GM12872 (cell line): Measurements from ENCODE around the gene TMOD1.

Experiments used
- TF ChIP-seq, protein P1 (sequence below): IDR thresholded peaks from 3 replicates; pipeline ENCODE4 v1.5.1; 2011; ENCODE audit warnings: low read depth, mild to moderate bottlenecking, low read length, moderate library complexity; ENCODE audit not compliant: insufficient read depth

The TMOD1 gene

DNA sequence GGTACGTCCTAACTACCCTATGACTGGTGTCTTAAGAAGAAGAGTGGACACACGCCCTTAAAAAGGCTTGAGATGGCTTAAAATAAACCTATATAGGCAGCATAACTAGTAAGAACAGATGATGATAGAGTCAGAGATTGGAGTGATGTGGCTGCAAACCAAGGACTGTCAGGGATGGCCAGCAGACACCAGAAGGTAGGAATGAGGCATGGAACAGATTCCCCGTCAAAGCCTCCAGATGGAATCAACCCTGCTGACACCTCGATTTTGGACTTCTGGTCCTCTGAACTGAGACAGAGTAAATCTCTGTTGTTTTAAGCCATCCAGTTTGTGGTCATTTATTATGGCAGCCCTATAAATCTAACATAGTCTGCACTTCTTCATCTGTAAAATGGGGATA is 7.4 kb downstream of the TMOD1 start:
- TF ChIP-seq, protein P1, sequence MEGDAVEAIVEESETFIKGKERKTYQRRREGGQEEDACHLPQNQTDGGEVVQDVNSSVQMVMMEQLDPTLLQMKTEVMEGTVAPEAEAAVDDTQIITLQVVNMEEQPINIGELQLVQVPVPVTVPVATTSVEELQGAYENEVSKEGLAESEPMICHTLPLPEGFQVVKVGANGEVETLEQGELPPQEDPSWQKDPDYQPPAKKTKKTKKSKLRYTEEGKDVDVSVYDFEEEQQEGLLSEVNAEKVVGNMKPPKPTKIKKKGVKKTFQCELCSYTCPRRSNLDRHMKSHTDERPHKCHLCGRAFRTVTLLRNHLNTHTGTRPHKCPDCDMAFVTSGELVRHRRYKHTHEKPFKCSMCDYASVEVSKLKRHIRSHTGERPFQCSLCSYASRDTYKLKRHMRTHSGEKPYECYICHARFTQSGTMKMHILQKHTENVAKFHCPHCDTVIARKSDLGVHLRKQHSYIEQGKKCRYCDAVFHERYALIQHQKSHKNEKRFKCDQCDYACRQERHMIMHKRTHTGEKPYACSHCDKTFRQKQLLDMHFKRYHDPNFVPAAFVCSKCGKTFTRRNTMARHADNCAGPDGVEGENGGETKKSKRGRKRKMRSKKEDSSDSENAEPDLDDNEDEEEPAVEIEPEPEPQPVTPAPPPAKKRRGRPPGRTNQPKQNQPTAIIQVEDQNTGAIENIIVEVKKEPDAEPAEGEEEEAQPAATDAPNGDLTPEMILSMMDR: no peak

DNA sequence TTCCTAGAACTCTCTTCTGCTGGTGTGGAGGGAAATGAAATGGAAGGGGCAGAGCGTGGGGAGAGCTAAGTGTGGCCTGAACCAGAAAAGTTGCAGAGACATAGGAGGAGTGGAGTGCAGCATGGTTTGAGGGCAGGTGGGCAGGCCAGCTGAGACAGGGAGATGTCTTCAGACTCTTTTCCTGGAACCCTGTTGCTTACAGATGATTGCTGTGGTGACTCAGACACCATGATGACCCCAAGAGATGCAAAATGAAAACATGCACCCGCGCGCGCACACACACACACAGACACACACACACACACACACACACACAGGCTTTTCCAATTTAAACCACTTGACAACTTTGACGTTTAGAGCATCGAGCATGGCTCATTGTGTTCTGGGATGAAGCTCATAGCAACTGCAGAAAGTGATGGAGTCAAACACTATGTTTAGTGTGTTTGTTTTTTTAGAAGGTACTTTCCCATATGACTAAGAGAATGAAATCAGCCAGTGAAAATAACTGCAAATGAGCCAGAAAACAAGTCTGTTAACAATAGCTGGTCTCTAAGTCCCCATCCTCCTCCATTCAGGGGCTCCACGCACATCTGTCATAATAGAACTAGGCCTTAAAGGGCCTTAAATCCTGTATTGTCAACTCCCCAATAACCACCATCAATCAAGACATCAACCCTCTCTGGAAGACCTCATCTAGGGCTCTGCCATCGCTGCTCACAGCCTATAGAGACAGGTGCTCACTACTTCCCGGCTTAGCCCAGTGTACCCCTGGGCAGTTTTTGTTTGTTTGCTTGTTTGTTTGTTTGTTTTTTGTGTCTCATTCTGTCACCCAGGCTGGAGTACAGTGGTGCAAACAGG is 9.6 kb downstream of the TMOD1 start:
- TF ChIP-seq, protein P1: no peak

DNA sequence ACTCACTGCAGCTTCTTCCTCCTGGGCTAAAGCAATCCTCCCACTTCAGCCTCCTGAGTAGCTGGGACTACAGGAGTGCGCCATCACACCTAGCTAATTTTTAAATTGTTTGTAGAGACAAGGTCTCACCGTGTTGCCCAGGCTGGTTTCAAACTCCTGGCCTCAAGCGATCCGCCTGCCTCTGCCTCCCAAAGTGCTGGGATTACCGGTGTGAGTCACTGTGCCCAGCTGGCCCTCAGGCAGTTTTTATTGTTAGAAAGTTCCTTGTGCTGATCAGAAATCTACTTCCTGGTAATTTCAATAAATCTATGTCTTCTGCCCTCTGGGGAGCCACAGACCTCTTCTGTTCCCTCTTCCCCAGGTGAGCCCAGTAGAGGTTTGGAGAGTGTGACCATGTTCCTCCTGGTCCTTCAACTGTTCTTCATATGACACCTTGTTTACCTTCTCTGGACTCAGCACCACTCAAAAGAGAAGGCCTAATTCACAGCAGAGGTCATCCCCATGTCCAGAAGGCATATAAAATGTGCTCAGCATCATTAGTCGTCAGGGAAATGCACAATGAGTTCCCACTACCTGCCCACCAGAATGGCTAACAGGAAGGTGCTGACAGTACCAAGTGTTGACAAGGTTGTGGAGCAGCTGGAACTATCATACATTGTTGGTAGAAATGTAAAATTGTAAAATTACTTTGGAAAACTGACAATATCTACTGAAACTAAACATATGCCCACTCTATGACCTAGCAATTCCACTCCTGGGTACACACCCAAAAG is 10.4 kb downstream of the TMOD1 start:
- TF ChIP-seq, protein P1: no peak

DNA sequence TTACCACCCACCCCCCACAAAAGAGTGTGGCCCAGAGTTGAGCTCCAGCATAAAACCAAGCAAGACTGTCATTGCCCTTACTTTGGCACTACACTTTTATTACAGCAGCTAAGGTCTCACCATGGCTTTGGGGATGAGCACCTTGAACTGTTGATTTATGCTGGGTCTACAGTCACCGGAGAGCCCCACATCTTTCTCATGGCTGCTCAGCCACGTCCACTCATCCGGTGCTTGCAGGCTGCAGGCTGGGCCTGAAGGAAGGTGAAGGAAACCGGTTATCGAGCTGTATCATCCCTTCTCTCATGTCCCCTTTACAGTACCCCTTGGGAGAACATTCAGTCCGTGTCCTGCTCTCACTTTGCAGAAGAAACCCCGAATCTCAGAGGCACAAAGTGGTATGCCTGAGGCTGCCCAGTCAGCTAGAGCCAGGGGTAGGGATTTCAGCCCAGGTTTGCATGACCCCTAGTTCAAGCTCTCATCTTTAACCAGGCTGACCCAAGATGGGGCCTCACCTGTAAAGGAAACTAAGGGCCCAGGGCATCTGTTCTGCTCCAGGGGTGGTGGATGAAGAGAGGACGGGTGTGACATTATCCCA is 11.6 kb downstream of the TMOD1 start:
- TF ChIP-seq, protein P1: no peak

DNA sequence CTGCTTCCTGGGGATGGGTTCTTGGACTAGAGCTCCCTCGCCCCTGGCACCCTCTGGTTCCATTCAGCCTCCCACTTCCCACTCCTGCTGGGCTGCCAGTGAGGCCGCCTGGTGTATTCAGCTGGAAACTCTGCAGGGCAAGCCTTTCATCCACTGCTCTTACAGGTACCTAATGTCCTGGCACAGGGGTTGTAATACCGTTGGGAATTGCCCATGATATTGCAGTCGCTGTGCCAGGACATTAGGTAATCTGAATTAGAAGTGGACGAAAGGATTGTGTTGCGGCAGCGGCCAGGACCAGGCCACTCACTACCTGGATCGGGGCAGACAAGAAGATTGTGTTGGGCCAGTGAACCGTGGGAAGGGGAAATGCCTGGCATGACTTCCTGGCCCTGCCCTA is 13.1 kb downstream of the TMOD1 start:
- TF ChIP-seq, protein P1: no peak

DNA sequence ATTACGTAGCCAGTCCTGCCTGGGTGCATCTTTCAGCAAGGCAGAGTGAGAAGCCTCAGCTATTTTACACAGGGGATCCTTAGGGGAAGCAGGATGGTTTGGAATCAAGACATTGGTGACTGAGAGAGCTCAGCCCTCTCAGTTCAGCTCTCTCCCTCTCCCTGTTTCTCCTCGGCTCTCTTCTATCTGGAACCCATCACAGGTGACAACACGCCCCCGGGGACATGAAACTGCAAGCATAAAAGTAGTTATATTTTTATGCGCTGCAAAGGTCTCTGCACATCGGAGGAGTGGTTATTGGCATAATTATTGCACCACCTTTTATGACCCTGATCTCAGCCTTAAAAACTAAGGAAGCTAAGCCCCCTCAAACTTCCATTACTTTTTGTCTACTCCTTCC is 14.2 kb downstream of the TMOD1 start:
- TF ChIP-seq, protein P1: no peak

DNA sequence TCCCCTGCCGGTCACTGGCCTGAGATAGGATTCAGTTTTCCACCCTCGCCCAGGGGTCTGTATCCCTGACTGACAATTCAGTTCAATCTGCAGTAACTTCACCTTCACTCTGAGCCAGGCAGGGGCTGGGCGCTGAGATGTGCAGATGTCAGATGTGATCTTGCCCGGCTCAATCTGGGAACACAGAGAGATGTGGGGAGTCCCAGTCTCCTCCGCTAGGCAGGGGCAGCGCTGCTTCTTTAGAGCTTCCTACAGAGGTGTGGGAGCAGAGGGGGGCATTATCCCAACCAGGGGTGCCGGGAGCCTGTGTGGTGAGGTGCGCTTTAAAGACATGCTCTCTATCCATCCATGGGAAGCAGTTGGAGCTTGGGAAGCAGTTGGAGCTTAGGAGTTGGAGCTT is 14.6 kb downstream of the TMOD1 start:
- TF ChIP-seq, protein P1: no peak
